Pons (tissue), 1 donor: ENCODE data around the gene ECHS1.
A peak's percentile ranks its signal among the peaks of the same experiment; 100 is the strongest.
"Not testable (repeated sequence)": the region's sequence is repeated elsewhere in the genome, so short reads cannot be mapped to it uniquely, and the experiment has no call there.

Experiments used
- DNase-seq: peaks from one replicate; pipeline ENCODE4 v3.0.0-alpha.2; 2016; ENCODE audit warnings: low spot score

The ECHS1 gene

DNA sequence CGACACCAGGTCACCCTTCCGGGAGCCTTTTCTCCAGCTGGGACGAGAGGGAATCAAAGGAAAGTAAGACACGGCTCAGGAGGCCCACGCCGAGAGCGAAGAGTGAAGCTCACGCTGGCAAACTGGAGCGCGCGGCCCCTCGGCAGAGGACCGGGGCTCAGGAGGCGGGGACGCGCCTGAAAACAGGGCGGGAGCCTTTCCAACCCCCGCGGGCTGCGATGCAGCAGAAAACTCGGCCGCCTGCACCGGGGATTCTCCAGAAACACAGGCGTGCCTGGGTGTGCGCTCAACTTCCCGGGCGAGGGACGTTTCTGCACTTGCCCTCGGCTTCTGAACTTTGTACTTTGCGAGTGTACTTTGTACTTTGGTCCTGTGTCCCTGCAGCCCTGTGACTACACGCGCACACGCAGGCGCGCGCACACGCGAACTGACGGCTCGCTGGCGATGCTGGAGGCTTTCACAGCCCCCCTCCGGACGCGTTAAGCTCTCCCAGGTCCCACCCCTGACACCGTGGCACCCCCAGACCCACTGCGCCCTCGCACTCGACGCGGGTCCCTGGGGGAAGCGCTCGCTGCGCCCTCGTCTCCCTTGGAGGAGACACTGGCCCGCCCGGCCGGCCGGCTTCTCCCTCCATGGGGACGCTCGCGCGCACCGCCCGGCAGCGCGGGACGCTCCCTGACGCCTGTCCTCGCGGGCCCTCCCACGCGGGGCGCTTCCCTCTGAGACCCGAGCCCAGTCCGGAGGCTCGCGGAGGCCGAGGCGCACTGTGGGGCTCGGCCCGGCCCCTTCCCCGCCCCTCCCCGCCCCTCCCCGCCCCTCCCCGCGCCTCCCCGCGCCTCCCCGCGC is 5.3 kb upstream of the ECHS1 start:
- DNase-seq: peak; percentile 61

- no peak for DNase-seq
Measured at GRCh38 chr10:133377818-133378250, 4.7 kb upstream of the ECHS1 start.

DNA sequence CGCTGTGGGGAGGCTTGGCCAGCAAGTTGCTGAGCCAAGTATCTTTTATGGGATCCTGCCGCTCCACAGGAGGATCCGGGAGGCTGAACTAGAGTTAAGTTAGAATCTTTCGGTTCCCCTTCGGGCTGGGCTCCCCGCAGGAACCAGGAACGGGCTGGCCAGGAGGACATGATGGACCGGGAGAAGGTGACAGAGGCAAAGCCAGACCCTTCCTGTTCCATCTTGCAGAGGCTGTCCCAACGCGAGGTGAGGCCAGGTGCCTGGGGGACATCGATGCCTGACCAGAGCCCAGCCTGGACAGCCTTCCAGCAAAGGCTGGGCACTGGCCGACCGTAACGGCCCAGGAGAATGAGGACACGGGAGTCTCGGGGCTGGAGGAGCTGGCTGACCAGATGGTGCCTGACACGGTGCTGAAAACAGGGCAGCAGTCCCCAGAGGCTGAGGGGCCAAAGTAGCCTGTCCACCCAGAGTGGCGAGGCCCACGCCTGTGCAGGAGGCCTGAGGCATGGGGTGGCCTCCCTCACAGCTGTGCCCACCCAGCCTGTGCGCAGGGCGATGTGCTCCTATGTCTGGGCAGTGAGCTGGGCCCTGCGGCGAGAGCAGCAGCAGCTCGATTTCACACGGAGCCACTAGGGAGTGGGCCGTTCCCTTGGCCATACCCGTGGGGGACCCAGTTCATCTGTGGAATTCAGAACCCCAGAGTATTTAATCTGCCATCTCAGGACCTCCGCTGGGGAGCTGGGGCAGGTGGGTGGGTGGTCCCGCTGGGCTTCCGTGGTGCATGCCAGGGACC is 4.1 kb upstream of the ECHS1 start:
- DNase-seq: no peak

GRCh38 chr10:133376183-133376582 is 3.0 kb upstream of the ECHS1 start:
- DNase-seq: not testable (repeated sequence)

DNA sequence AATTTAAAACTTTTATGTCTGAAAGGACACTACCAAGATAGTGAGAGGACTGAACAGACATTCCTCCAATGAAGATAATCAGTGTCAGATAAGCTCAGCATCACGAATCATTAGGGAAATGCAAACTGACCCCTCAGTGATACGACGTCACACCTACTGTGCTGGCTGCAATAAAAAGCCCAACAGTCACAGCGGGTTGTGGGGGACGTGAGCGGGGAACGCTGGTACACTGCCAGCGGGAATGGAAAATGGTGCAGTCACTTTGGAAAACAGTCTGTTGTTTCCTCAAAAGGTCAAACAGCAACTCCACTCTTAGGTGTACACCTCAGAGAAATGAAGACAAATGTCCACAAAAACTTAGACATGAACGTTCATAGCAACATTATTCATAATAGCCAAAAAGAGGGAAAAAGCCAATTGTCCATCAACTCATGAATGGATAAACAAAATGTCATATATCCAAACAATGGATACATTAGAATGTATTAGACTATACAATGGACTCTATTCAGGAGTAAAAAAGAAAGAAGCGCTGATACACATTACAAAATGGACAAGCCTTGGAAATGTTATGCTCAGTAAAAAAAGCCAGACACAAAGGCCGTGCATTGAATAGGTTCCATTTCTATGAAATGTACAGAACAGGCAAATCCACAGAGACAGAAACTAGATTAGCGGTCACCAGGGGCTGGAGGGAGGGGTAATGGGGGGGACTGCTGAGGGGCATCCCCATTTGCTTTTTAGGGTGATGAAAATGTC is 2.4 kb upstream of the ECHS1 start:
- peak; percentile 77 for DNase-seq

DNA sequence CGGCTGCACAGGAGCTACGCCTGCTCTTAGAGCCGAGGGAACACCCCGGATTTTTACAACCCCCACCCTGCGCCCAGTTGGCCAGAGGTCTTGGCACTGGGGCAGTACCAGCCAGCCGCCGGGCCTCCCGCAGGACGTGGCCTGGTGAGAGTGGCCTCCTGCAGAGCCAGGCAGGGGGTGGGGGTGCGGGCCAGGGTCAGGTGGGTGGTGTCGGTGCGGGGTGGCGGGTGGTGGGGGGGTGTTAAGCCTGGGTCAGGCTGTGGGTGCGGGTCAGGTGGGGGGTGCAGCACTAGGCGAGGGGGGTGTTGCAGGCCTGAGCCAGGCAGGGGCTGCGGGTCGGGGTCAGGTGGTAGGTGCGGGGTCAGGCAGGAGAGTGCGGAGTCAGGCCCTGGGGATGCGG is 647 bp downstream of the ECHS1 start:
- DNase-seq: no peak

DNA sequence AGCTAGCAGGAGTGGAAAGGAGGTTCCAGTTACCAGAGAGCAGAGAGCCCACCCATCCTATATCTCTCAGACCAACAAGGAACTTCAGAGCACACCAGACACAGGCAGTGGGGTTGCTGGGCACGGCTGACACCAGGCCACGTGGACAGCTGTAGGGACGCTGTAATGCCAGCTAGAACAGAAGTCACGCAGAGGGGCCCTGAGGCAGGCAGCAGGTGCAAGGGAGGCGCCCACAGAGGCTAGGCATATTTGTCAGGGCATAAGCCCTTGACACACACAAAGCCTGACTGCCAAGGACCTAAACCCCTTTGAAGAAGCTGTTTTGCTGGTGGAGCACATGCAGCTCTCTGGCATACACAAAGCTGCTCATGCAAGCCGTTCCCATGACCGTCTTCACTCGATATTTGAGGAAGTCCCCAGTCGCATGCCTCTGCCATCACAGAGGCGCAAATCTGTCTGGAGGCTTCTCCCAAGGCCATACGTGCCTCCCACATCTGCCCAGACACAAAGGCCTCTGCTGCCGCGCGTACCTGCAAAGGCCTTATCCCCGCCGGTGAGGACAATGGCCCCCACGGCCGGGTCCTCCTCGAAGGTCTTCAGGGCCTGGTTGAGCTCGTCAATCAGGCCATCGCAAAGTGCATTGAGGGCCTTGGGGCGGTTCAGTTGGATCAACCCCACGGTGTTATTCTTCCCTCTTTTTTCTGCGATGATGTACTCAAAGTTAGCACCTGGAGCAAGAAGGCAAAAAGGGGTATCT is 2.9 kb downstream of the ECHS1 start:
- DNase-seq: no peak

GRCh38 chr10:133368153-133368552 is 5.0 kb downstream of the ECHS1 start:
- no peak for DNase-seq

DNA sequence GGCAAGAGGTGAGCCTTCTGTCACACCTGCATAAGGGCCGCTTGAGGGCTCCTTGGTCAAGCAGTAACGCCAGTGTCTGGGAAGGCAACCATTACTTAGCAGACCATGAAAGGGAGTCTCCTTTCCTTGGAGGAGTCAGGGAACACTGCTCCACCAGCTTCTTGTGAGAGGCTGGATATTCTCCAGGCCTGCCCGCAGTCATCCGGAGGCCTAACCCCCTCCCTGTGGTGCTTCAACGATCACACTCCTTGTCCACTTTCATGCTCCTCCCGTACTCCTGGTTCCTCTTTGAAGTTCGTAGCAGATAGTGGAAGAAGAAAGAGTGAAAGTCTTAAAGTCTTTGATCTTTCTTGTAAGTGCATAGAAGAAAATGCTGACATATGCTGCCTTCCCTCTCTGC is 5.7 kb downstream of the ECHS1 start:
- not testable (repeated sequence) for DNase-seq

DNA sequence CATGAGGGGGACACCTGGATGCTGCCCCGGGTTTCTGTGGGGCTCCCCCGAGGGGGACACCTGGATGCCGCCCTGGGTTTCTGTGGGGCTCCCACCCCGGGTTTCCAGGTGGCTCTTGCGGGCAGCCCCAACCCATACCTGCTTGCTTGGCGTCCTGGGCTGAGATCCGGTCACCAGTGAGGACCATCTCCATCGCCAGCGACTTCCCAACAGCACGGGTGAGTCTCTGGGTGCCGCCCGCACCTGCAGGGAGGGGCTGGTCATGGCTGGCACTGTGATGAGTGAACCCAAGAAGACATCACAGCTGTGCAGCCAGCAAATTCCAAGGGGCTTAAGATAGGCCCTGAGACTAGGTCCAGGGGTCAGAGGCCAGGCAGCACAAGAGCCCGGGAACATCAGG is 6.4 kb downstream of the ECHS1 start:
- DNase-seq: no peak

DNA sequence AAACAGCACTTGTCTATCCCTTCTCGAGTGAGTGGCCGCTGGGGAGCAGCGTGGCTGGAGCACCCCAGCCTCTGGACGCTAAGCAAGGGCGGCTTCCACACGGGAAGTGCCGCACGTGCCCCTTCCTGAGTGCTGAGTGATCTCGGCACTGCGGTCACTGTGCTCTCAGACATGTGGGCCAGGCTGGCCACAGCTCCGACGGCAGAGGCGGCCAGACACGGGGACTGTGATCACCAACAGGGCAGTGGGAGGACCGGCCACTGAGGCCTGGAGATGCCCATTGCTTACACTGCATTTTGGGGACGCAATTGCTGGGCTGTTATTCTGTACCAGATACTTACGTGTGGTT is 7.0 kb downstream of the ECHS1 start:
- no peak for DNase-seq

DNA sequence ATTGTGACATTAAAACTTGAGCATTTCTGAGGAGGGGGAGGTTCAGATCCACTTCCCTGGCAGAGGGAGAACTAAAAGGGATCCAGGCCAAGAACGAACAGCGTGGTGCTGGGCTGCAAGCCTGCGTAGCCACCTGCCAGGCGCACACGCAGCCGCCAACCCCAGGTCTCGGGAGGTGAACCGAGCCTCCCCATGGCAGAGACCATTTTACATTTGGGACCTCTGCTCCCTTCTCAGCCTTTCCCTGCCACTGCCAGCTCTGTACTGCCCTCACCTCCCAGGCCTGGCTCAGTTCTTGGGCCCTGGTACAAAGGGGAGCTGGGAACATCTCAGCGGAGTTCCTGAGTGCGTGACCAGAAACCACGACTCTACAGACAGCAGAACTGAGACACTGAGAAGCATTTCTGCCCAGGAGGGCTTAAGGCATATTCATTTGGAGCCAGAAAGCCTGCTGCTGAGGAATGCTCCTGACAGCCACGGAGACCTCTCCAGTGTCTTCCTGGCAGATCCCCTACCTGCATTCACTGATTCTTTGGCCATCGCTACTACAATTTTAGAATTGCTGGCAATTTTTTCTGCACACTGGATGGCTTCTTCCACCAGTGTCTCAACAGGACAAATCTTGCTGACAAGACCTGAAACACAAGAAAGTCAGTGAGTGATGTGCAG is 7.6 kb downstream of the ECHS1 start:
- no peak for DNase-seq

GRCh38 chr10:133364645-133365431 is 8.3 kb downstream of the ECHS1 start:
- no peak for DNase-seq

GRCh38 chr10:133362846-133363245 is 10.3 kb downstream of the ECHS1 start:
- DNase-seq: no peak

- DNase-seq: no peak
Measured at GRCh38 chr10:133361773-133362441, 11.2 kb downstream of the ECHS1 start.

- no peak for DNase-seq
Measured at GRCh38 chr10:133361227-133361626, 11.9 kb downstream of the ECHS1 start.

GRCh38 chr10:133359972-133360610 is 13.1 kb downstream of the ECHS1 start:
- DNase-seq: no peak

DNA sequence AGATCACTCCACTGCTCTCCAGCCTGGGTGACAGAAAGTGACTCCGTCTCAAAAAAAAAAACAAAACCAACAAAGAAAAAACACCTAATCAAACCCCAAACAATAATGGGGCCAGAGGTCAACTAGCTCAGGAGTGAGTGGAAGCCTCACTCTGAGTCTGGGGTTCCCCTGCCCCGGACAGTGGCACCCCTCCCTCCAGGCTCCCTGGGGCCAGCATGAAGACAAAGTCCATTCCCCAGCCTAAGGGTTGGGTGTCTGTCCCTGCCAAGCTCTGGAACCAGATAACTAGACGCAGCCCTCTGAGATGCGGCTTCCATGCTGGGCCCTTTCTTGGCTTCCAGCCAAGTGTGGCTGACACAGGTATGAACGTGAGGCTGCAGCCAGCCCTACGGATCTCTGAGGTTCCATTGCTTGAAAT is 13.6 kb downstream of the ECHS1 start:
- no peak for DNase-seq

DNA sequence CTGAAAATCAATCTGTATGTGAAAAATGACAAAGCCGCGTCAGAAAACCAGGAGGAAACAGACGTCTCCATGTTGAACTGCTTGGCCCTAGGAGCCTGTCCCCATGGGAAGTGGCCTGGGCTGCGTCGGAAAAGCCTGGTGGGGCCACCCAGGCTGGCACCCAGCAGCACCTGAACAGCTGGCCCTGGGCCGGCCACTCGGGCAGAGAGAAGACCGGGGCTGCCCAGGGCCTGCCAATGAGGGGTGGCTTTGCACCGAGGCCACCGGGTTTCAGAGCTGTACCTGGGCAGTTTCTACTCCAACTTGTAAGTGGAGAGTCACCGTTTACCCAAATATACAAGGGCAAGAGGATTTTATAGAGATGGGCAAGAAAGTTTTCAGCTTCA is 14.2 kb downstream of the ECHS1 start:
- DNase-seq: no peak
